Osteocyte (in vitro differentiated cells): ENCODE data around the gene TUB. TPM values are rescaled to one million over a fixed set of nuclear protein-coding genes. Genes with fewer than 3 reads are reported as not detected.
A peak's percentile ranks its signal among the peaks of the same experiment; 100 is the strongest.

Experiments used
- DNase-seq: peaks from one replicate; pipeline ENCODE4 v3.0.0; 2021; ENCODE audit warnings: mixed read lengths; ENCODE audit not compliant: unreplicated experiment; ENCODE audit errors: extremely low spot score
- H3K27ac Mint-ChIP-seq: one replicate; pipeline ENCODE4 v1.8.0; 2021; ENCODE audit warnings: mild to moderate bottlenecking, mixed read lengths; ENCODE audit not compliant: unreplicated experiment
- H3K27me3 Mint-ChIP-seq: one replicate; pipeline ENCODE4 v1.8.0; 2021; ENCODE audit warnings: mixed read lengths; ENCODE audit not compliant: unreplicated experiment
- H3K36me3 Mint-ChIP-seq: one replicate; pipeline ENCODE4 v1.8.0; 2021; ENCODE audit warnings: mixed read lengths; ENCODE audit not compliant: unreplicated experiment
- H3K4me1 Mint-ChIP-seq: one replicate; pipeline ENCODE4 v1.8.0; 2021; ENCODE audit warnings: mixed read lengths; ENCODE audit not compliant: unreplicated experiment
- H3K4me3 Mint-ChIP-seq: one replicate; pipeline ENCODE4 v1.8.0; 2021; ENCODE audit warnings: mild to moderate bottlenecking, moderate library complexity, mixed read lengths; ENCODE audit not compliant: unreplicated experiment
- H3K9me3 Mint-ChIP-seq: one replicate; pipeline ENCODE4 v1.8.0; 2021; ENCODE audit warnings: mixed read lengths; ENCODE audit not compliant: unreplicated experiment
- CTCF ChIP-seq: fragments of 200-600 bp; sonication (generic); IDR thresholded peaks from 2 replicates; pipeline ENCODE4 v1.5.0; 2021; ENCODE audit warnings: antibody characterized with exemption, mild to moderate bottlenecking, moderate library complexity
- total RNA-seq: library from RNA; stranded (reverse); gene quantifications from 2 replicates; pipeline ENCODE4 v1.2.1, GENCODE V29; 2021

Gene TUB
- total RNA-seq, 1 donor from 2014 or later: 8.7 TPM

- H3K36me3 Mint-ChIP-seq: no peaks in the 10 kb centered on the region
- no peaks in the 10 kb centered on the region for H3K9me3 Mint-ChIP-seq
- H3K27me3 Mint-ChIP-seq: peaks cover 45% of the 10 kb centered on the region
- no peaks in the 10 kb centered on the region for H3K4me1 Mint-ChIP-seq
- H3K4me3 Mint-ChIP-seq: no peak overlapping the region
- no peak for TF ChIP-seq CTCF
- H3K27ac Mint-ChIP-seq: no peak overlapping the region
- no peak for DNase-seq
These were observed 5.8 kb upstream of the TUB start for GRCh38 chr11:8075119-8075726.

- Mint-ChIP-seq H3K4me1 (peaks cover 16% of the 10 kb centered on the region), H3K27ac (no peak overlapping the region), H3K36me3 (no peaks in the 10 kb centered on the region), H3K27me3 (peaks cover 18% of the 10 kb centered on the region), H3K4me3 (no peak overlapping the region), H3K9me3 (no peaks in the 10 kb centered on the region)
- no peak for TF ChIP-seq CTCF
- DNase-seq: no peak
These were observed 1.8 kb upstream of the TUB start for GRCh38 chr11:8079111-8079675.

GRCh38 chr11:8080069-8080670 lies 841 bp upstream of the TUB start:
- Mint-ChIP-seq H3K36me3 (no peaks in the 10 kb centered on the region), H3K4me1 (peaks cover 16% of the 10 kb centered on the region), H3K27me3 (peaks cover 16% of the 10 kb centered on the region), H3K4me3 (peak overlapping the region; percentile 74), H3K27ac (no peak overlapping the region), H3K9me3 (no peaks in the 10 kb centered on the region)
- no peak for TF ChIP-seq CTCF
- no peak for DNase-seq

GRCh38 chr11:8081591-8082250 lies 710 bp downstream of the TUB start:
- H3K4me3 Mint-ChIP-seq: peak overlapping the region; percentile 70
- no peak for TF ChIP-seq CTCF
- H3K27ac Mint-ChIP-seq: no peak overlapping the region
- H3K9me3 Mint-ChIP-seq: no peaks in the 10 kb centered on the region
- no peaks in the 10 kb centered on the region for H3K36me3 Mint-ChIP-seq
- peaks cover 16% of the 10 kb centered on the region for H3K4me1 Mint-ChIP-seq
- peaks cover 7% of the 10 kb centered on the region for H3K27me3 Mint-ChIP-seq
- DNase-seq: no peak
